Activated T-cell treated with anti-CD3 and anti-CD28 coated beads, Interleukin-2, amount 50 U/mL, for 72 hours (primary cell): ENCODE results near the gene BFAR. TPM values are rescaled to one million over a fixed set of nuclear protein-coding genes. Genes with fewer than 3 reads are reported as not detected.
"Not testable (repeated sequence)": the region's sequence is repeated elsewhere in the genome, so short reads cannot be mapped to it uniquely, and the experiment has no call there.

Source experiments
- ATAC-seq, 2 donors: fragments of 150-1000 bp; cut with Tn5 transposase; replicated peaks in 1 of 2; 2 replicates each; pipeline ENCODE4 v1.10.0; 2021; ENCODE audit warnings: moderate library complexity in 2 of 2, mild to moderate bottlenecking in 1 of 2
- DNase-seq, 2 donors: peaks; one replicate each; pipeline ENCODE4 v3.0.0; 2021 to 2022; ENCODE audit warnings: mixed read lengths in 1 of 2
- H3K27ac Mint-ChIP-seq: one replicate; pipeline ENCODE4 v1.8.0; 2022; ENCODE audit warnings: mild to moderate bottlenecking, moderate library complexity, mixed read lengths
- H3K27me3 Mint-ChIP-seq: one replicate; pipeline ENCODE4 v1.8.0; 2022; ENCODE audit warnings: low read depth, mixed read lengths
- H3K36me3 Mint-ChIP-seq, 2 donors: one replicate each; pipeline ENCODE4 v1.8.0; 2022; ENCODE audit warnings: mixed read lengths in 2 of 2, mild to moderate bottlenecking in 1 of 2; ENCODE audit not compliant: insufficient read depth in 2 of 2
- H3K4me1 Mint-ChIP-seq: one replicate; pipeline ENCODE4 v1.8.0; 2022; ENCODE audit warnings: low read depth, mixed read lengths
- H3K4me3 Mint-ChIP-seq, 2 donors: one replicate each; pipeline ENCODE4 v1.8.0; 2022; ENCODE audit warnings: mild to moderate bottlenecking in 2 of 2, mixed read lengths in 2 of 2, moderate library complexity in 2 of 2
- H3K9me3 Mint-ChIP-seq, 2 donors: one replicate each; pipeline ENCODE4 v1.8.0; 2022; ENCODE audit warnings: mixed read lengths in 2 of 2
- total RNA-seq, 2 donors: library from RNA; stranded (reverse); gene quantifications; one replicate each; pipeline ENCODE4 v1.2.3, GENCODE V29; 2022

BFAR gene
- total RNA-seq, 2 donors from 2014 or later: 67.3 to 79.7 TPM

DNA sequence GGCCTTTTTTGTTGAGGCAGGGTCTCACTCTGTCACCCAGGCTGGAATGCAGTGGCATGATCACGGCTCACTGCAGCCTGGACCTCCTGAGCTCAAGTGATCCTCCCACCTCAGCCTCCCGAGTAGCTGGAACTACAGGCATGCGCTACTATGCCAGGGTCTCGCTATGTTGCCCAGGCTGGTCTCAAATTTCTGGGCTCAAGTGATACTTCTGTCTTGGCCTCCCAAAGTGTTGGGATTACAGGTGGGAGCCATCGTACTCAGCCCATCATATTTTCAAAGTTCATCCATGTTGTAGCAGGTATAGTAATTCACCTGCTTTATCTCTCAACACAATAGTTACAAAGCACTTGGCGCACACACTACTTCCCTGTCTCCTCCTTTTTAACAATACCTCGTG lies 47.6 kb downstream of the BFAR start:
- H3K4me3 Mint-ChIP-seq, H3K4me1 Mint-ChIP-seq, H3K27me3 Mint-ChIP-seq, H3K9me3 Mint-ChIP-seq, ATAC-seq, H3K36me3 Mint-ChIP-seq, DNase-seq, H3K27ac Mint-ChIP-seq: not testable (repeated sequence)

DNA sequence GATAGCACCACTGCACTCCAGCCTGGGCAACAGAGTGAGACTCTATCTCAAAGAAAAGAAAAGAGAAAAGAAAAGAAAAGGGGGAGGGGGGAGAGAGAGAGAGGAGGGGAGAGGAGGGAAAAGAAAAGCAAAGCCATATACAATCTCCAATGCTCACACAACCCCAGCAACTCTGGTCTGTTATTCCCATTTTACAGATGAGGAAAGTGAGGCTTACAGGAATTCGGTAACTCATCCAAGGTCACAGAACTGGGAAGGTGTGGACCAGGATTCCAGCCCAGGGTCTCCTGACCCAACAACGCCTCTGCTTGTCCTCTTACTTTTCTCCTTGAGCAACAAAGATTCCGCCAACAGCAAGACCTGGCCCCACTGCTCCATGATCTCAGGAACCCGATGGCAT lies 48.4 kb downstream of the BFAR start:
- no peaks in the 10 kb centered on the region for H3K4me1 Mint-ChIP-seq
- no peaks in the 10 kb centered on the region for H3K36me3 Mint-ChIP-seq
- no peak for DNase-seq
- H3K27me3 Mint-ChIP-seq: no peaks in the 10 kb centered on the region
- H3K9me3 Mint-ChIP-seq: no peaks in the 10 kb centered on the region
- ATAC-seq: no peak
- no peak overlapping the region for H3K27ac Mint-ChIP-seq
- H3K4me3 Mint-ChIP-seq: no peak overlapping the region

GRCh38 chr16:14682121-14682520 lies 49.4 kb downstream of the BFAR start:
- DNase-seq (no peak), ATAC-seq (no peak)
- Mint-ChIP-seq H3K4me1 (no peaks in the 10 kb centered on the region), H3K27ac (no peak overlapping the region), H3K36me3 (no peaks in the 10 kb centered on the region), H3K9me3 (no peaks in the 10 kb centered on the region), H3K4me3 (no peak overlapping the region), H3K27me3 (no peaks in the 10 kb centered on the region)

DNA sequence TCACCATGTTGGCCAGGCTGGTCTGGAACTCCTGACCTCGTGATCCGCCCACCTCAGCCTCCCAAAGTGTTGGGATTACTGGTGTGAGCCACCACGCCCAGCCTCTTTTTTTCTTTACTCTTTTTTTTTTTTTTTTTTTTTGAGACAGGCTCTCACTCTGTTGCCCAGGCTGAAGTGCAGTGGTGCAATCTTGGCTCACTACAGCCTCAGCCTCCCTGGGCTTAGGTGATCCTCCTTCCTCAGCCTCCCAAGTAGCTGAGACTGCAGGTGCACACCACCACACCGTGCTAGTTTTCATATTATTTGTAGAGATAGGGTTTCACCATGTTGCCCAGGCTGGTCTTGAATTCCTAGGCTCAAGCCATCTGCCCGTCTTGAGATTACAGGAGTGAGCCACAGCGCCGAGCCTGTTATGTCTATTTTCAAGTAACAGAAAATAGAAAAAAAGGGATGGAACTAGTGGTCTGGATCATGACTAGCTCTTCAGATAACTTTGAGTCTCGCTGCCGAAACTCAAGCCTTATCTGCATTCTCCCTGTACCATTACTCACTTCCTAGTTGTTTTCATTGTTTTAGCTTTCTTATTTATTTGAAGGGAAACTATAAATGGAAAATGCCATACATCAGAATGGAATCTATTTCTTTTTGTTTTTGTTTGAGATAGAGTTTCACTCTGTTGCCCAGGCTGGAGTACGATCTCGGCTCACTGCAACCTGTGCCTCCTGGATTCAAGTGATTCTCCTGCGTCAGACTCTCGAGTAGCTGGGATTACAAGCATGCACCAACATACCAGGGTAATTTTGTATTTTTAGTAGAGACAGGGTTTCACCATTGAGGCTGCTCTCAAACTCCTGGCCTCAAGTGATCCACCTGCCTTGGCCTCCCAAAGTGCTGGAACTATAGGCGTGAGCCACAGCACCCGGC lies 53.4 kb downstream of the BFAR start:
- not testable (repeated sequence) for H3K9me3 Mint-ChIP-seq, ATAC-seq, H3K4me3 Mint-ChIP-seq, H3K27me3 Mint-ChIP-seq, DNase-seq, H3K36me3 Mint-ChIP-seq, H3K27ac Mint-ChIP-seq, H3K4me1 Mint-ChIP-seq

GRCh38 chr16:14694129-14694528 lies 61.4 kb downstream of the BFAR start, which contains the start of gene PLA2G10:
PLA2G10 (minus strand) TSS chr16:14694308; CDS start chr16:14694229, 79 bp downstream.
- not testable (repeated sequence) for H3K4me1 Mint-ChIP-seq, ATAC-seq, H3K27me3 Mint-ChIP-seq, H3K27ac Mint-ChIP-seq, H3K4me3 Mint-ChIP-seq, H3K36me3 Mint-ChIP-seq, H3K9me3 Mint-ChIP-seq, DNase-seq

GRCh38 chr16:14701859-14702258 lies 69.1 kb downstream of the BFAR start:
- not testable (repeated sequence) for H3K27me3 Mint-ChIP-seq, H3K4me3 Mint-ChIP-seq, ATAC-seq

GRCh38 chr16:14702672-14703071 lies 69.9 kb downstream of the BFAR start:
- not testable (repeated sequence) for DNase-seq, H3K4me1 Mint-ChIP-seq, H3K4me3 Mint-ChIP-seq, H3K27me3 Mint-ChIP-seq, H3K27ac Mint-ChIP-seq, H3K9me3 Mint-ChIP-seq, H3K36me3 Mint-ChIP-seq
- ATAC-seq: peak in 1 of 2 donors; percentile 15

More at GRCh38 chr16:14701859-14702258, 69.1 kb downstream of the BFAR start:
- not testable (repeated sequence) for H3K4me1 Mint-ChIP-seq, H3K9me3 Mint-ChIP-seq, H3K36me3 Mint-ChIP-seq, H3K27ac Mint-ChIP-seq, DNase-seq

- not testable (repeated sequence) for DNase-seq, H3K9me3 Mint-ChIP-seq, H3K4me3 Mint-ChIP-seq, H3K27me3 Mint-ChIP-seq, H3K36me3 Mint-ChIP-seq, H3K4me1 Mint-ChIP-seq, H3K27ac Mint-ChIP-seq
- ATAC-seq: peak; percentile 99 to 100
Observed at GRCh38 chr16:14703156-14704011, 70.6 kb downstream of the BFAR start, which contains the start of gene NPIPA3. NPIPA3 (plus strand) TSS chr16:14703411; CDS start chr16:14708944, 5,533 bp downstream.

Other genes with a start within 250 kb of the BFAR start
- 10 to 100 TPM; 56.1 to 68.9 TPM for gene PARN, start 2.7 kb upstream of the BFAR start, total RNA-seq
- gene PLA2G10, start 61.4 kb downstream of the BFAR start, total RNA-seq: not detected
- gene NPIPA3, start 70.5 kb downstream of the BFAR start, total RNA-seq: 1 to 10 TPM; 1.3 to 3.1 TPM
- gene NPIPA2, start 109.6 kb downstream of the BFAR start, total RNA-seq: 1 to 10 TPM; 1.5 to 3.1 TPM
- gene NOMO1, start 200.8 kb downstream of the BFAR start, total RNA-seq: 10 to 100 TPM; 38.5 to 43.5 TPM